Measurements from ENCODE around the gene SHH.

Gene SHH

DNA sequence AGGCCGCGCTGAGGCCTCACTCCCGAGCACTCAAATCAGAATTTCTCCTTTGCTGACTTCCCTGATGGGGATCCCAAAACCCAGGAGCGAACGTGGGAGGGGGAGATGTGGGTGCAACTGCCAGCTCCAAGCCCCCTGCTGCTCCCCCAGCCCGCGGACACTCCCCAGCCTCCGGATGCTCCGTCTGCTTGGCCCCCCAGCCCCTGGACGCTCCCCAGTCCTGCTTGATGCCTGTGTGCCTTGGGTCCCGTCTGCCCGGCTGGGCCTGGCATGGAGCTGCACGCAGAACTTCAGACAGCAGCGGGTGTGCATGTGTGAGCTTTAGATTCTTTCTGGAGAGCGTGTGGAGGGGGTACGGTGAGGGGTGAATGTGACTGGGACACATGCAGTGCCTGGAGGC is 4.7 kb upstream of the SHH start:
- in situ Hi-C loops (cut with HindIII; ENCODE audit: low sequenced_read_pairs), result no loop called here
- TF ChIP-seq CTCF (IDR thresholded peaks at IDR 0.05; ENCODE audit: low read depth, low read length), result no peak
- no peak overlapping the region for H3K4me3 ChIP-seq (ENCODE audit: low read depth, low read length)
- no peak for DNase-seq (ENCODE audit: low read depth, low spot score)

DNA sequence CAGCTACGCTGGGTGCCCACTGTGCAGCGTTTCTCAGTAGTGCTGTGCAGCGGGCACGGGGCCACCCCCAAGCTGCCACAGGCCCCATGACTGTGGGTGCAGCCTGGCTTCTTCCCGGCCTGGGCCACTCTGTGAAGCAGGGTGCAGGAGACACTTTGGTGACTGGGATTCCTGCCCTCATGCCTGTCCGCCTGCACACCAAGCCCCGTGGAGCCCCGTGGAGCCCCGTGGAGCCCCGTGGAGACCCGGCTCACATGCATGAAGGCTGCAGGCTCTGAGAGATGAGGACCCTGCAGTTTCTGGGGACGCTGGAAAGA is 3.9 kb upstream of the SHH start:
- in situ Hi-C loops (cut with HindIII; ENCODE audit: low sequenced_read_pairs), result no loop called here
- no peak for TF ChIP-seq CTCF (IDR thresholded peaks at IDR 0.05; ENCODE audit: low read depth, low read length)
- H3K4me3 ChIP-seq (ENCODE audit: low read depth, low read length), result no peak overlapping the region
- no peak for DNase-seq (ENCODE audit: low read depth, low spot score)

DNA sequence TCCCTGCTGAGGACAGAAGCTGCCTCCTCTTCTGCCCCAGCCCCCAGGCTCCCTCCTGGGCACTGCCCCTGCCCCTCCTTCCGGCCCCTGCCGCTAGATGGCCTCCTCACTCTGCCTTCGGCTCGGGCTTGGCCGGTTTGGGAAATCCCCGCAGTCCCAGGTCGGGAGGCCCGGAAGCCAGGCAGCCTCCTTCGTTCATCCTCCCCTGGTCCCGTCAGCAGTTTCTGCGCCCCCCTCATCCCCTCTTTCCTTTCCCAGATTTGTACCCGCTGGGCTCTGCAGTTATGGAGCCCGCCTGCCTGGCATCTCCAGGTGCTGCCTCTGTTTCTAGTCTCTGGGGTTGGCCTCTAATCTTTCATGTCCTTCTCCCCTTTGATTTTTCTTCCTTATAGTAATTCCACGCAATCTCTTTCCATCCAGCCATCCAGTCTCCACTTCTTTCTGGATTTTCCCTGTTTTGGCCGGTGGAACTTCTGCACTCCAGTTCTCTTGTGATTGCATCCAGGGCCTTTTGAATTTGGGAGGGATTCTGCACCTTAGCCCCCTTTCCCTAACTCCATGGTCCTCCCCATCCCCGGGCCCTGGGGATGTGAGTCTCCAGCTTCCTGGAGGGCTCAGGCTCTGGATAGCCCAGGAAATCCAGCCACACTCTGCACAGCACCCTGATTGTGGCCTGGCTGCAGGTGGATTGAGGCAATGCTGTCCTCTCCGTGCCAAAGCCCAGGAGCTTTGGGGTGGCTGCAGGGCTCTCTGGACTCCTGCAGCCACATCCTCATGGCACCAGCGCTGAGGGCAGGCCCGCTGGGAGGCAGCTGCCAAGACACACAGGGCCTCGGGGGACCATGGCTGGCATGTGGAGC is 3.3 kb upstream of the SHH start:
- in situ Hi-C loops (cut with HindIII; ENCODE audit: low sequenced_read_pairs), result no loop called here
- peak; percentile 33 for DNase-seq (ENCODE audit: low read depth, low spot score)
- no peak overlapping the region for H3K4me3 ChIP-seq (ENCODE audit: low read depth, low read length)
- peak; percentile 93 for TF ChIP-seq CTCF (IDR thresholded peaks at IDR 0.05; ENCODE audit: low read depth, low read length)

DNA sequence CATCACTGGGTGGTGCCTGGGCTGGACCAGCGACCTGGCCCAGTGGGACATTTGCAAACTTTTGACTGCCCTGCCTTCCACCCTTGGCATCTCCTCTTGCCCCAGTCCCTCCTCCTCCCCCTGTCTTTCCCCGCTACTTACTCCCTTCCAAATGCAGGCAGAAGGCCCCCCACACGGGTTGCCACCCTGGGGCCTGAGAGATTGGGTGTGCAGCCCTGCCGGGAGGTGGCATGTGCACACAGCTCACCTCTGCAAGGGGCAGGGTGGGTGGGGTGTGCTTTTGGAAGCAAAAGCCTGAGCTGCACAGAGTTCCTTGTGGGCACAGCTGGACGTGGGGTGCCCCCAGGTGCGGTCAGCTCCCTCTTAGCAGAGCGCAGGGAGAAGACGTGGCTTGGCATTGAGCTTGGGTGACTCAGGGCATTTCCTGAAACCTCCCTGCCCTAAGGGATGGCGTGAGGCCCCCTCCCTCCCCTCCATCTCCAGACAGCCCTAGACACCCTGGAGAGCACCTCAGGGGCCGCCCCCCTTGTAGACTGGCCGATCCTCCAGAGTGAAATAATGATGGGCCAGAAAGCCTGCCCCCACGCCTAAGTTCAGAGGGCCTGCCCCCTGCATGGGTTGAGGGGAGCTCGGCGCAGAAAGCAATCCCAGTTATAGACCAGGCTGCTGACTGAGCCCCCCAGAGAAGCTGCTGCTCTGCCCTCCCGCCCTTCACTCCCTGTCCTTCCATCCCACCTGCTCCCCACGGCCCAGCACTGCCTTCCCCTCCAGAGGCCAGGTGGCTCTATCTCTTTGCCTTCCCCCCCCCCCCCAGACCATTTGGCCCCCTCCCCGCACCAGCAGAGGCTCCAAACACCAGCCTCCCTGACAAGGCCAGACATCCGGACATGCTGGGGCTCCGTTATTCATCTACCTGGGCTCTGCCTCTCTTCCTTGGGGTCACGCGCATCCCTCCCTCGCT is 2.3 kb upstream of the SHH start:
- in situ Hi-C loops (cut with HindIII; ENCODE audit: low sequenced_read_pairs), result no loop called here
- no peak for TF ChIP-seq CTCF (IDR thresholded peaks at IDR 0.05; ENCODE audit: low read depth, low read length)
- no peak for DNase-seq (ENCODE audit: low read depth, low spot score)
- H3K4me3 ChIP-seq (ENCODE audit: low read depth, low read length), result no peak overlapping the region

DNA sequence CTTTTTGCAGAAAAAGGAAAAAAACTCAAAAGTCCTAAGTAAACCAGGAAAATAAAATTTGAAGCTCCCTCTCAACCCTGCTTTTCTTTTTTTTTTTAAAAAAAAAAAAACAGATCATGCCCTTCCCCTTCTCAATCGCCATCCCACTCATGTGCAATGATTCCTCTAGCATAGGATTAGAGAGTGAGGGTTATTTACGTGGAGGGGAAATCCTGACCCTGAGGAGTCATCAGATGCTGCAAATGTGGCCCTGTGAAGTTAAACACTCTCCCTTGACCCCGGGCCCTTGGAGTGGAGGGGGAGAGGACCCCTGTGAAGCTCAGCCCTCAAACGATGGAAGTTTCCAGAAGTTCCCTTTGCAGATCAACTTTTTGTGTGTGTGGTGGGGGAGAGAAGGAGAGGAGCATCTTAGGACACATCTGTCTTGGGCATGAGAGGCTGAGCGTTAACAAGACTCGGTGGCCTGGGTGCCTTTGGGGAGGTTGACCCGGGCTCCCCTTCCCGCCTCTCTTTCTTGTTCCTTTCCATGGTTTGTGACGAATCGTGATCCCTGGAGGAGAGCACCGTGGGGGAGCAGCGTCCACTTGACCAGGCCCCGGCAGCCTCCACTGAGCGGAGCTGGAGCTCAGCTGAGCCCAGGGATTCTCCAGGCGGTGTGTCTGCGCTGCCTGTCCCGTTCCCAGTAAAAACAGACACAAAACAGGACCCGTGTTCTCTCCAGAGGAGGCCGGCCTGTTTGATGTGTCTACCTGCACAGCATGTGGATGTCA is 1.5 kb upstream of the SHH start:
- DNase-seq (ENCODE audit: low read depth, low spot score), result no peak
- in situ Hi-C loops (cut with HindIII; ENCODE audit: low sequenced_read_pairs), result no loop called here
- no peak for TF ChIP-seq CTCF (IDR thresholded peaks at IDR 0.05; ENCODE audit: low read depth, low read length)
- H3K4me3 ChIP-seq (ENCODE audit: low read depth, low read length), result no peak overlapping the region

- in situ Hi-C loops (cut with HindIII; ENCODE audit: low sequenced_read_pairs), result no loop called here
- no peak for DNase-seq (ENCODE audit: low read depth, low spot score)
- no peak overlapping the region for H3K4me3 ChIP-seq (ENCODE audit: low read depth, low read length)
- TF ChIP-seq CTCF (IDR thresholded peaks at IDR 0.05; ENCODE audit: low read depth, low read length), result no peak
Measured at GRCh38 chr7:155813125-155813524, 862 bp upstream of the SHH start.
